ENCODE results near the gene SPOCK2. TPM values are rescaled to one million over a fixed set of nuclear protein-coding genes. Genes with fewer than 3 reads are reported as not detected.

The SPOCK2 gene
- total and polyA plus RNA-seq, 2 of the 13 experiments (the other 11 are each of a cell fraction or from before 2014, with no cell fraction given) = 8.6 to 30.6 TPM

DNA sequence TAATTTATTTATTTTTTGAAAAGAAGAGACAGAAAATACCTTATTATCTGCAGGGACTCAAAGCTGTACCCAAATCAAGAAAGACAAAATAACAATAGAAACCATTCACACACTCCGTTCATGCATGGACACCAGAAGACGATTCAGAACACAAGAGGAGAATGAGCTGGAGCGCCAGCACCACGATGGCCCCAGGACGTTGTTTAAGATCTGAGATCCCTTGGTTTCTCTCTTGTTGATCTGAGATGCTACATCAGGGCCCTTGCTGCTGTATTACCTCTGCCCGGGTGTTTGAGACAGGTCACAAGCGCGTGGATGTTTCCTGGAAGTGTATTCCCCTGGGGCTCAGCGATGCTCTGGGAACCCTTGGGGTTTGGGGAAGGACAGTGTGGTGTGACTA lies 77.3 kb downstream of the SPOCK2 start (continued):
- TF ChIP-seq, protein P1, sequence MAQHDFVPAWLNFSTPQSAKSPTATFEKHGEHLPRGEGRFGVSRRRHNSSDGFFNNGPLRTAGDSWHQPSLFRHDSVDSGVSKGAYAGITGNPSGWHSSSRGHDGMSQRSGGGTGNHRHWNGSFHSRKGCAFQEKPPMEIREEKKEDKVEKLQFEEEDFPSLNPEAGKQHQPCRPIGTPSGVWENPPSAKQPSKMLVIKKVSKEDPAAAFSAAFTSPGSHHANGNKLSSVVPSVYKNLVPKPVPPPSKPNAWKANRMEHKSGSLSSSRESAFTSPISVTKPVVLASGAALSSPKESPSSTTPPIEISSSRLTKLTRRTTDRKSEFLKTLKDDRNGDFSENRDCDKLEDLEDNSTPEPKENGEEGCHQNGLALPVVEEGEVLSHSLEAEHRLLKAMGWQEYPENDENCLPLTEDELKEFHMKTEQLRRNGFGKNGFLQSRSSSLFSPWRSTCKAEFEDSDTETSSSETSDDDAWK (CRISPR knock-in tag; IDR thresholded peaks at IDR 0.05) = no peak
- TF ChIP-seq, protein P2, sequence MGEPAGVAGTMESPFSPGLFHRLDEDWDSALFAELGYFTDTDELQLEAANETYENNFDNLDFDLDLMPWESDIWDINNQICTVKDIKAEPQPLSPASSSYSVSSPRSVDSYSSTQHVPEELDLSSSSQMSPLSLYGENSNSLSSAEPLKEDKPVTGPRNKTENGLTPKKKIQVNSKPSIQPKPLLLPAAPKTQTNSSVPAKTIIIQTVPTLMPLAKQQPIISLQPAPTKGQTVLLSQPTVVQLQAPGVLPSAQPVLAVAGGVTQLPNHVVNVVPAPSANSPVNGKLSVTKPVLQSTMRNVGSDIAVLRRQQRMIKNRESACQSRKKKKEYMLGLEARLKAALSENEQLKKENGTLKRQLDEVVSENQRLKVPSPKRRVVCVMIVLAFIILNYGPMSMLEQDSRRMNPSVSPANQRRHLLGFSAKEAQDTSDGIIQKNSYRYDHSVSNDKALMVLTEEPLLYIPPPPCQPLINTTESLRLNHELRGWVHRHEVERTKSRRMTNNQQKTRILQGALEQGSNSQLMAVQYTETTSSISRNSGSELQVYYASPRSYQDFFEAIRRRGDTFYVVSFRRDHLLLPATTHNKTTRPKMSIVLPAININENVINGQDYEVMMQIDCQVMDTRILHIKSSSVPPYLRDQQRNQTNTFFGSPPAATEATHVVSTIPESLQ (CRISPR knock-in tag; conservative IDR thresholded peaks at IDR 0.05) = no peak
- TF ChIP-seq ZNF12 (CRISPR knock-in tag; IDR thresholded peaks at IDR 0.05) (no peak), ZNF546 (CRISPR knock-in tag; conservative IDR thresholded peaks at IDR 0.05) (no peak), PHF5A (CRISPR knock-in tag; IDR thresholded peaks at IDR 0.05; ENCODE audit: low read depth, unreplicated experiment) (no peak), ZZZ3 (CRISPR knock-in tag; IDR thresholded peaks at IDR 0.05; ENCODE audit: borderline replicate concordance) (no peak), ZNF33A (CRISPR knock-in tag; IDR thresholded peaks at IDR 0.05; ENCODE audit: borderline replicate concordance) (no peak), RBFOX2 (IDR thresholded peaks at IDR 0.05; ENCODE audit: low read depth, low read length) (no peak), SIX4 (CRISPR knock-in tag; IDR thresholded peaks at IDR 0.05) (no peak), GABPA (IDR thresholded peaks at IDR 0.05; ENCODE audit: low read depth, low read length) (no peak), GABPA (CRISPR knock-in tag; IDR thresholded peaks at IDR 0.05; ENCODE audit: low read depth) (no peak)
- TF ChIP-seq, protein P3, sequence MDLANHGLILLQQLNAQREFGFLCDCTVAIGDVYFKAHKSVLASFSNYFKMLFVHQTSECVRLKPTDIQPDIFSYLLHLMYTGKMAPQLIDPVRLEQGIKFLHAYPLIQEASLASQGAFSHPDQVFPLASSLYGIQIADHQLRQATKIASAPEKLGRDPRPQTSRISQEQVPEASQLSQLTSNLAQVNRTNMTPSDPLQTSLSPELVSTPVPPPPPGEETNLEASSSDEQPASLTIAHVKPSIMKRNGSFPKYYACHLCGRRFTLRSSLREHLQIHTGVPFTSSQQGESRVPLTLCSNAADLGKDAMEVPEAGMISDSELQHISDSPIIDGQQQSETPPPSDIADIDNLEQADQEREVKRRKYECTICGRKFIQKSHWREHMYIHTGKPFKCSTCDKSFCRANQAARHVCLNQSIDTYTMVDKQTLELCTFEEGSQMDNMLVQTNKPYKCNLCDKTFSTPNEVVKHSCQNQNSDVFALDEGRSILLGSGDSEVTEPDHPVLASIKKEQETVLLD (CRISPR knock-in tag; IDR thresholded peaks at IDR 0.05; ENCODE audit: low read depth) = no peak
- TF ChIP-seq, protein P4, sequence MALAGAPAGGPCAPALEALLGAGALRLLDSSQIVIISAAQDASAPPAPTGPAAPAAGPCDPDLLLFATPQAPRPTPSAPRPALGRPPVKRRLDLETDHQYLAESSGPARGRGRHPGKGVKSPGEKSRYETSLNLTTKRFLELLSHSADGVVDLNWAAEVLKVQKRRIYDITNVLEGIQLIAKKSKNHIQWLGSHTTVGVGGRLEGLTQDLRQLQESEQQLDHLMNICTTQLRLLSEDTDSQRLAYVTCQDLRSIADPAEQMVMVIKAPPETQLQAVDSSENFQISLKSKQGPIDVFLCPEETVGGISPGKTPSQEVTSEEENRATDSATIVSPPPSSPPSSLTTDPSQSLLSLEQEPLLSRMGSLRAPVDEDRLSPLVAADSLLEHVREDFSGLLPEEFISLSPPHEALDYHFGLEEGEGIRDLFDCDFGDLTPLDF (CRISPR knock-in tag; IDR thresholded peaks at IDR 0.05) = no peak

All from HepG2 (cell line).